NCI-H146 treated with DMSO at 0.1 percent for 48 hours (cell line): ENCODE measurements around the gene SRR.

Experiments used
- DNase-seq: peaks from one replicate; lab custom pipeline; 2025; ENCODE audit not compliant: unreplicated experiment; lab: John Stamatoyannopoulos, UW

SRR gene

DNA sequence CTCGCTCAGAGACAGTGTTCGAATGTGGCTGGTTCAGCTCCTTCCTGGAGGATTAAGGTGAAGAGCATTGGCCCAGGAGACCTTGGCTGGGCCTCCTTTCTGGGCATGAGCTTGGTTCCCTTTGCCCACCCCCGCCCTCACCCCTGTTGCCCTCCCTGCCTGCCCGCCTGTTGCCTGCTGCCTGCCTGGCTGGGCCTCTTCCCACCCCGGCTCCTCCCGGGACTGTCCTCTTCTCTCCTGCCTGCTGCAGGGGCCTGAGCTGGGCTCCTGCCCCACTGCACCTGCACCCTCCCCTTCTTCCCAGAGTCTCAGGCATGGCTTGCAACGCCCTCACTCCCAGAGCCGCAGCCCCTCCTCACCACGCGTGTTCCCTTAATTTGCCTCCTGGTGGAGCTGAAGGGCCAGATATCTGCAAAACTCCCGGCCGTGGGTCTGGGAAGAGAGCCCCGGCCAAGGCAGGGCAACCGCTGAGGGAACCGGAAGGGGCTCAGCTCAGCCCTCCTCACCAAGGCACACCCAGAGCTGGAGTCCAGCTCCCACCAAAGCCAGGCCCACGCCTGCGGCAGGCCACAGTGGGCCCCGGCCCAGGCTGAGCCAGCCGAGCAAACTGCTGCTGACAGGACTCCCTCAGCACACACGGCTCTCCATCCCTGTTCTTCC is 65.9 kb downstream of the SRR start:
- DNase-seq, result no peak

GRCh38 chr17:2370211-2370589 is 66.5 kb downstream of the SRR start:
- no peak for DNase-seq

DNA sequence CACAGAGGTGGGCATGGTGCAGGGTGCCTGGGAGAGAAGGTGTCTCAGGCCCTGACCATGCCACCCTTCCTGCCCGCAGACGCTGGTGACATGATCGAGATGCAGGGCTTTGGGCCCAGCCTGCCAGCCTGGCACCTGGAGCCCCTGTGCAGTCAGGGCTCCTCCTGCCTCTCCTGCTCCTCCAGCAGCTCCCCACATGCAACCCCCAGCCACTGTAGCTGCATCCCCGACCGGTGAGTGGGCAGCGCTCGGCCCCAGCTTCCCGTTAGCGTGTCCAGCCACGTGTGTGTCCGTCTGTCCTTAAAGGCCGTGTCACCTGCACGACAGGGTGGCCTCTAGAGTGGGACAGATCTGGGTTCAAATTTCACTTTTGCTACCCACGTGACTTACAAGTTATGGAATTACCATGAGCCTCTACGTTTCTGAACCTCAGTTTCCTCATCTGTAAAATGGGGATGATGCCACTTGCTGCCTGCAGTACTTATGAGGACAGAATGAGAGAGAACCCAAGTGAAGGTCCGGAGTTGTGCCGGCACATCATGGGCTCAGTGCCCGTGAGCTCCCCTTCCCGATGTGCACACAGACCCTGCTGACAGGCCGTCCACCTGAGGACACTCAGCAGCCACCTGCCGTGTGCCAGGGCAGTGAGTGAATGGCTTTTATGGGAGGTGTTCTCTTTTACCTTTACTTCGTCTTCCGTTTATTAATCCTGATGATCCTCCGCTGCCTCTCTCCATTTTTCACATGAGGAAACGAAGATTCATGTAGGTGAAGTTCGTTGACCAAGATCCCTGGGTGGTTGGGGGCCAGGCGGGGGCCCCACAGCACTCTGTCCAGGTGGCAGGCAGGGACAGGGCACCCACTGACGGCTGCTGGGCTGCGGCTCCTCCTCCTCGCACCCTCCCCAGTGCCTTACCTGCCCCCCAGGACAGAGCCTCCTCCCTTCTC is 67.7 kb downstream of the SRR start:
- DNase-seq, result no peak

DNA sequence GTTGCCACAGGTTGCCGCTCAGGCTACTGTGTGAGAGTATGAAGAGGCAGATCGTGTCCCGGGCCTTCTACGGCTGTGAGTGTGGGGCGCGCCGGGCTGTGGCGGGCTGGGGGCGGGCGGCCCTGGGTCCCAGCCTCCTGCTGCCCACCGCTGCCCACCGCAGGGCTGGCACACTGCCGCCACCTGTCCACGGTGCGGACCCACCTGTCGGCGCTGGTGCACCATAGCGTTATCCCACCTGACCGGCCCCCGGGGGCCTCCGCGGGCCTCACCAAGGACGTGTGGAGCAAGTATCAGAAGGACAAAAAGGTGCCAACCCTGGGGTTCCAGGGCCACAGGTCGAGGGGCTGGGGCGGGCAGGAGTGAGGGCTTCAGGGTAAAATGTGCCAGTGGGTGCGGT is 68.4 kb downstream of the SRR start:
- no peak for DNase-seq

DNA sequence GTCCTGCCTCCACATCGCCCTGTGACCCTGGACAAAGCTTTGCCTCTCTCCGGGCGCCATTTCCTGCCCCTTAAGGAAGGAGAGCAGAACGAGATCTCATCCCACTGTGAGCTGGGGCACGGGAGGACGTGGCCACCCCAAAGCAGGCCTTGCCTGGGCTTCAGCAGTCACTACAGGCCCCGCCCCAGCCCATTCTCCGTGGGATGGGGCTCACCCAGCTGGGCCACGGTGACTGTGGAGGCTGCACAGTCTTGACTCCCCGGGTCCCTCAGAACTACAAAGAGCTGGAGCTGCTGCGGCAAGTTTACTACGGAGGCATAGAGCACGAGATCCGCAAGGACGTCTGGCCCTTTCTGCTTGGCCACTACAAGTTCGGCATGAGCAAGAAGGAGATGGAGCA is 68.9 kb downstream of the SRR start:
- no peak for DNase-seq

GRCh38 chr17:2373179-2373578 is 69.4 kb downstream of the SRR start:
- no peak for DNase-seq
